Endothelial cell of umbilical vein (primary cell): ENCODE measurements around the gene RGS7. TPM values are rescaled to one million over a fixed set of nuclear protein-coding genes. Genes with fewer than 3 reads are reported as not detected.

Experiments used
- BruUV-seq: library from RNA; stranded (reverse); fragments of 400-500 nt; replicated peaks from 2 replicates; lab custom pipeline; 2021; lab: Mats Ljungman, UMichigan
- CTCF ChIA-PET: fragments of 300-600, 350-600 bp; sonication (Branson Sonifier 250); formaldehyde crosslinking; loops from one replicate; lab custom pipeline; 2021; ENCODE audit warnings: antibody characterized with exemption, inconsistent platforms; lab: Charles Lee
- POLR2A ChIA-PET: fragments of 300-600, 350-600 bp; sonication (Branson Sonifier 250); formaldehyde crosslinking; loops from one replicate; lab custom pipeline; 2021; ENCODE audit warnings: antibody characterized with exemption, inconsistent platforms; lab: Charles Lee
- DNase-seq: peaks from one replicate; pipeline ENCODE4 v3.0.0-alpha.2; 2011; ENCODE audit warnings: low read depth, low spot score
- FAIRE-seq: peaks from 2 replicates; lab custom pipeline; 2011; peaks lifted over from hg19 to GRCh38; lab: Jason Lieb, UNC
- H2AFZ ChIP-seq: 2 replicates; pipeline ENCODE4 v1.6.0; 2012; ENCODE audit warnings: low read depth, low read length, control low read depth, inconsistent platforms
- H3K27ac ChIP-seq: 2 replicates; pipeline ENCODE4 v1.5.1; 2011; ENCODE audit warnings: low read depth, mild to moderate bottlenecking, control low read depth, low read length, moderate library complexity; ENCODE audit not compliant: insufficient read depth
- H3K27me3 ChIP-seq, 2 experiments: 2 replicates each; pipeline versions ENCODE4 v1.6.0 to v1.6.1; 2011; ENCODE audit warnings: low read length in 2 of 2, mixed read lengths in 1 of 2; ENCODE audit not compliant: control insufficient read depth in 2 of 2, insufficient read depth in 2 of 2
- H3K36me3 ChIP-seq, 2 experiments: 2 replicates in 1 of 2; 3 replicates in 1 of 2; pipeline ENCODE4 v1.5.1; 2011; ENCODE audit warnings: low read length in 2 of 2, mild to moderate bottlenecking in 1 of 2, moderate library complexity in 1 of 2; ENCODE audit not compliant: control insufficient read depth in 2 of 2, insufficient read depth in 2 of 2; ENCODE audit errors: extremely low read depth in 1 of 2
- H3K4me1 ChIP-seq: 3 replicates; pipeline ENCODE4 v1.5.1; 2011; ENCODE audit warnings: mild to moderate bottlenecking, low read length; ENCODE audit not compliant: control insufficient read depth, insufficient read depth; ENCODE audit errors: extremely low read depth
- H3K4me2 ChIP-seq: 2 replicates; pipeline ENCODE4 v1.6.1; 2011; ENCODE audit warnings: low read length, control low read depth, mixed read lengths; ENCODE audit not compliant: insufficient read depth
- H3K4me3 ChIP-seq, 3 experiments: fragments of 200-600 bp in 1 of 3; sonication (generic), shearing (Covaris generic) in 1 of 3; replicated peaks in 1 of 3; 2 replicates each; pipeline ENCODE4 v1.5.1; 2011 to 2016; ENCODE audit warnings: control low read depth in 3 of 3, low read length in 3 of 3, mild to moderate bottlenecking in 2 of 3, inconsistent platforms in 1 of 3, low read depth in 1 of 3, moderate library complexity in 1 of 3; ENCODE audit not compliant: insufficient read depth in 1 of 3
- H3K79me2 ChIP-seq: 2 replicates; pipeline ENCODE4 v1.6.0; 2012; ENCODE audit warnings: low read length, inconsistent platforms; ENCODE audit not compliant: control insufficient read depth, insufficient read depth
- H3K9ac ChIP-seq: replicated peaks from 2 replicates; pipeline ENCODE3; 2011; ENCODE audit warnings: low read length, control low read depth; ENCODE audit not compliant: insufficient read depth; ENCODE audit errors: extremely low read depth
- H3K9me1 ChIP-seq: replicated peaks from 3 replicates; pipeline ENCODE4 v1.6.0; 2011; ENCODE audit warnings: mild to moderate bottlenecking, low read length; ENCODE audit not compliant: control insufficient read depth, insufficient read depth; ENCODE audit errors: extremely low read depth
- H3K9me3 ChIP-seq: replicated peaks from 2 replicates; pipeline ENCODE4 v1.5.1; 2012; ENCODE audit warnings: low read length, inconsistent platforms; ENCODE audit not compliant: control insufficient read depth, insufficient read depth
- H4K20me1 ChIP-seq: replicated peaks from 2 replicates; pipeline ENCODE3; 2011; ENCODE audit warnings: mild to moderate bottlenecking, low read length; ENCODE audit not compliant: control insufficient read depth, insufficient read depth; ENCODE audit errors: extremely low read depth
- EZH2 ChIP-seq: IDR thresholded peaks from 2 replicates; pipeline ENCODE4 v1.6.1; 2012; ENCODE audit warnings: borderline replicate concordance, low read depth, mild to moderate bottlenecking, moderate library complexity, low read length, inconsistent platforms; ENCODE audit not compliant: severe bottlenecking
- FOS ChIP-seq: IDR thresholded peaks from 2 replicates; pipeline ENCODE4 v1.6.1; 2011; ENCODE audit warnings: mild to moderate bottlenecking, low read length, moderate library complexity, borderline replicate concordance; ENCODE audit not compliant: insufficient read depth
- GATA2 ChIP-seq: IDR thresholded peaks from 2 replicates; pipeline ENCODE4 v1.7.0; 2011; ENCODE audit warnings: low read depth, mild to moderate bottlenecking, moderate library complexity, mixed read lengths, low read length; ENCODE audit not compliant: insufficient read length, insufficient read depth
- JUN ChIP-seq: IDR thresholded peaks from 2 replicates; pipeline ENCODE4 v1.6.1; 2011; ENCODE audit warnings: borderline replicate concordance, low read depth; ENCODE audit not compliant: insufficient read length, insufficient read depth
- MAX ChIP-seq: IDR thresholded peaks from 2 replicates; pipeline ENCODE4 v1.6.1; 2011; ENCODE audit not compliant: insufficient read depth, insufficient read length
- MYC ChIP-seq: IDR thresholded peaks from one replicate; pipeline ENCODE4 v1.6.1; 2011; ENCODE audit warnings: mild to moderate bottlenecking, low read depth, low read length
- POLR2A ChIP-seq: IDR thresholded peaks from 2 replicates; pipeline ENCODE4 v1.6.1; 2012; ENCODE audit warnings: low read depth, mild to moderate bottlenecking, control low read depth, low read length
- POLR2AphosphoS5 ChIP-seq: IDR thresholded peaks from 2 replicates; pipeline ENCODE4 v1.6.1; 2012; ENCODE audit warnings: low read depth, mild to moderate bottlenecking, control low read depth, low read length, moderate library complexity; ENCODE audit not compliant: insufficient read depth
- dilution Hi-C: fragments of 300-500 bp; cut with MboI; formaldehyde crosslinking; loops from one replicate; pipeline ENCODE4 v1.15.0; 2019; ENCODE audit warnings: low sequenced_read_pairs; ENCODE audit not compliant: extremely low pct_ligation_motif_present
- intact Hi-C: fragments of 100-400 bp; cut with micrococcal nuclease; formaldehyde crosslinking; loops from one replicate; pipeline ENCODE4 v1.10.0; 2022
- polyA plus RNA-seq, 4 experiments: library from polyadenylated mRNA; depleted of rRNA in 3 of 4; stranded (reverse) in 3 of 4; unstranded in 1 of 4; fragments of >200 nt; gene quantifications; 2 replicates each; pipeline versions ENCODE4 v1.2.1 to v1.2.3, GENCODE V29; 2011 to 2012; ENCODE audit warnings: missing spikeins in 1 of 4
- total RNA-seq: library from RNA; stranded (reverse); gene quantifications from 2 replicates; pipeline ENCODE4 v1.2.3, GENCODE V29; 2021
- TF ChIP-seq, protein P1 (sequence below), 2 donors: IDR thresholded peaks; 1 replicate in 1 of 2; 2 replicates in 1 of 2; pipeline ENCODE4 v1.5.1; 2011; ENCODE audit warnings: low read length in 2 of 2, mild to moderate bottlenecking in 2 of 2, moderate library complexity in 2 of 2, control low read depth in 1 of 2, inconsistent platforms in 1 of 2, low read depth in 1 of 2; ENCODE audit not compliant: insufficient read depth in 1 of 2; ENCODE audit errors: extremely low read depth in 1 of 2

Gene RGS7
- total and polyA plus RNA-seq, 2 donors (not counting 3 experiments of a cell fraction or from before 2014, with no cell fraction given): 0.43 to 0.44 TPM

DNA sequence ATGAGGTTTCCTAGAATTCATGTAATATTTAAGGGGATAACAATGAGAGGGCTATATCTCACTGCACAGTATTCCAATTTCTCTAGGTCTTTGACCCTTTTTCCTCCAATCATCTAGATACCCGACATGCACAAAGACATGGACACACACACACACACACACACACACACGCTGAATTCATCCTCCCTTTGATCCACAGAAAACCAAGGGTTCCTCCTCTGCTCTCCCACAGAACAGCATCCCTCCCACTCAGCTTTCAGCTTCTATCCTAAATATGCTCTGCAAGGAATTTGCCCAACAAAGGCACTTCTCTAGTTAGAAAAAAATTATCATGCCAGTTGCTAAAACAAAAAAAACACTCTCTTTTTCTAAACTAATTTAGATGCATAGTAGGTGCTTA is 231.7 kb downstream of the RGS7 start:
- H3K36me3 ChIP-seq: no peaks in the 10 kb centered on the region
- CTCF ChIA-PET: no interaction called here
- TF ChIP-seq, protein P1, sequence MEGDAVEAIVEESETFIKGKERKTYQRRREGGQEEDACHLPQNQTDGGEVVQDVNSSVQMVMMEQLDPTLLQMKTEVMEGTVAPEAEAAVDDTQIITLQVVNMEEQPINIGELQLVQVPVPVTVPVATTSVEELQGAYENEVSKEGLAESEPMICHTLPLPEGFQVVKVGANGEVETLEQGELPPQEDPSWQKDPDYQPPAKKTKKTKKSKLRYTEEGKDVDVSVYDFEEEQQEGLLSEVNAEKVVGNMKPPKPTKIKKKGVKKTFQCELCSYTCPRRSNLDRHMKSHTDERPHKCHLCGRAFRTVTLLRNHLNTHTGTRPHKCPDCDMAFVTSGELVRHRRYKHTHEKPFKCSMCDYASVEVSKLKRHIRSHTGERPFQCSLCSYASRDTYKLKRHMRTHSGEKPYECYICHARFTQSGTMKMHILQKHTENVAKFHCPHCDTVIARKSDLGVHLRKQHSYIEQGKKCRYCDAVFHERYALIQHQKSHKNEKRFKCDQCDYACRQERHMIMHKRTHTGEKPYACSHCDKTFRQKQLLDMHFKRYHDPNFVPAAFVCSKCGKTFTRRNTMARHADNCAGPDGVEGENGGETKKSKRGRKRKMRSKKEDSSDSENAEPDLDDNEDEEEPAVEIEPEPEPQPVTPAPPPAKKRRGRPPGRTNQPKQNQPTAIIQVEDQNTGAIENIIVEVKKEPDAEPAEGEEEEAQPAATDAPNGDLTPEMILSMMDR (IDR thresholded peaks at IDR 0.05; ENCODE audit: extremely low read depth in 1 of 2, insufficient read depth in 1 of 2, low read depth in 1 of 2, low read length in 2 of 2): no peak
- TF ChIP-seq MYC: no peak
- TF ChIP-seq POLR2A: no peak
- TF ChIP-seq FOS: no peak
- TF ChIP-seq GATA2: no peak
- no peak for TF ChIP-seq EZH2
- no peak for TF ChIP-seq POLR2AphosphoS5
- no peak for TF ChIP-seq JUN
- TF ChIP-seq MAX: no peak
- H3K4me2 ChIP-seq: no peak overlapping the region
- H3K27me3 ChIP-seq: no peaks in the 10 kb centered on the region
- no peaks in the 10 kb centered on the region for H3K9me1 ChIP-seq
- H4K20me1 ChIP-seq: no peaks in the 10 kb centered on the region
- no peaks in the 10 kb centered on the region for H3K9me3 ChIP-seq
- H3K9ac ChIP-seq: no peak overlapping the region
- POLR2A ChIA-PET: no interaction called here
- intact Hi-C loops (no loop called here), dilution Hi-C loops (no loop called here)
- H3K4me3 ChIP-seq: no peak overlapping the region
- DNase-seq: no peak
- H3K79me2 ChIP-seq: no peaks in the 10 kb centered on the region
- no peak for FAIRE-seq
- H3K27ac ChIP-seq: no peak overlapping the region
- BruUV-seq: no TSS peak
- H2AFZ ChIP-seq: no peak overlapping the region
- no peaks in the 10 kb centered on the region for H3K4me1 ChIP-seq
